ENCODE measurements around the gene BTBD16. TPM values are rescaled to one million over a fixed set of nuclear protein-coding genes. Genes with fewer than 3 reads are reported as not detected.

The BTBD16 gene
- polyA plus RNA-seq, 3 donors = not detected

DNA sequence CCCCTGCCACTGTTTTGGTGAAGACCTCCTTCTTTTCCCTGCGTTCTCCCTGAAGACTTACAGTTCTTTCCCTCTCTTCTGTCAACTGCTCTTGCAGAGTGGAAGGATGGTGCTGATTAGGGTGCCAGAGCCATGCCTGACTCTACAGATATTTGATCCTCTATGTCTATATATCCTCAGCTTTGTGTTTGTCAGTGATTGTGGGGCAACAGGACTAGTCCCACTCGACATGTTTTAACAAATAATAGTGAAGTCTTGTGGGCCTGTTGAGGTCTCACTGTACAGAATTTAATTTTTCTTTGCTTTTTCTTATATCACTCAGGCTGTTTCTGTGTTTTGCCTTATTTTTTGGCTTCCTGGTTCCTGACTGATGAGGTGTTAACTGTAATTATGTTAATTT is 108.4 kb downstream of the BTBD16 start:
- Histone ChIP-seq H3K4me3 (replicated peaks in 1 of 3; ENCODE audit: low read depth in 2 of 3, low read length in 3 of 3) (no peak overlapping the region), H3K79me2 (ENCODE audit: insufficient read depth, low read length) (no peaks in the 10 kb centered on the region), H2AFZ (ENCODE audit: insufficient read depth, low read depth, low read length, poor library complexity, severe bottlenecking) (no peak overlapping the region), H3K4me2 (replicated peaks; ENCODE audit: extremely low read depth, low read length, poor library complexity, severe bottlenecking) (no peak overlapping the region), H3K27ac (ENCODE audit: low read depth in 1 of 2, low read length in 2 of 2) (no peak overlapping the region), H3K4me1 (ENCODE audit: control insufficient read depth in 1 of 2, insufficient read depth in 2 of 2, low read length in 2 of 2) (peaks cover 6 to 12% of the 10 kb centered on the region in 2 donors), H3K36me3 (replicated peaks in 1 of 2; ENCODE audit: control insufficient read depth in 1 of 2, insufficient read depth in 2 of 2, low read length in 2 of 2) (no peaks in the 10 kb centered on the region), H4K20me1 (ENCODE audit: insufficient read depth, low read length) (peaks cover 4% of the 10 kb centered on the region), H3K9ac (ENCODE audit: insufficient read depth, low read length, poor library complexity, severe bottlenecking) (no peak overlapping the region), H3K27me3 (ENCODE audit: control insufficient read depth in 2 of 2, insufficient read depth in 2 of 2, low read length in 2 of 2) (peaks cover 23 to 30% of the 10 kb centered on the region in 2 donors), H3K9me3 (replicated peaks in 1 of 2; ENCODE audit: control insufficient read depth in 1 of 2, insufficient read depth in 1 of 2, low read length in 2 of 2) (no peaks in the 10 kb centered on the region)
- H3K36me3 Mint-ChIP-seq = peaks cover 0 to 17% of the 10 kb centered on the region in 2 donors
- no peak overlapping the region for H3K4me3 Mint-ChIP-seq
- peaks cover 1 to 10% (median 6%) of the 10 kb centered on the region in 7 donors for H3K9me3 Mint-ChIP-seq
- H3K27ac Mint-ChIP-seq = no peak overlapping the region
- intact Hi-C loops (cut with micrococcal nuclease) = no loop called here
- WGBS (ENCODE audit: insufficient coverage) = no CpG with 5 or more reads among the region's 2 CpGs
- TF ChIP-seq, protein P1, sequence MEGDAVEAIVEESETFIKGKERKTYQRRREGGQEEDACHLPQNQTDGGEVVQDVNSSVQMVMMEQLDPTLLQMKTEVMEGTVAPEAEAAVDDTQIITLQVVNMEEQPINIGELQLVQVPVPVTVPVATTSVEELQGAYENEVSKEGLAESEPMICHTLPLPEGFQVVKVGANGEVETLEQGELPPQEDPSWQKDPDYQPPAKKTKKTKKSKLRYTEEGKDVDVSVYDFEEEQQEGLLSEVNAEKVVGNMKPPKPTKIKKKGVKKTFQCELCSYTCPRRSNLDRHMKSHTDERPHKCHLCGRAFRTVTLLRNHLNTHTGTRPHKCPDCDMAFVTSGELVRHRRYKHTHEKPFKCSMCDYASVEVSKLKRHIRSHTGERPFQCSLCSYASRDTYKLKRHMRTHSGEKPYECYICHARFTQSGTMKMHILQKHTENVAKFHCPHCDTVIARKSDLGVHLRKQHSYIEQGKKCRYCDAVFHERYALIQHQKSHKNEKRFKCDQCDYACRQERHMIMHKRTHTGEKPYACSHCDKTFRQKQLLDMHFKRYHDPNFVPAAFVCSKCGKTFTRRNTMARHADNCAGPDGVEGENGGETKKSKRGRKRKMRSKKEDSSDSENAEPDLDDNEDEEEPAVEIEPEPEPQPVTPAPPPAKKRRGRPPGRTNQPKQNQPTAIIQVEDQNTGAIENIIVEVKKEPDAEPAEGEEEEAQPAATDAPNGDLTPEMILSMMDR (IDR thresholded peaks at IDR 0.05) = no peak
- no peak for DNase-seq
- peaks cover 9% of the 10 kb centered on the region for H3K4me1 Mint-ChIP-seq
- H3K27me3 Mint-ChIP-seq (ENCODE audit: low read depth in 3 of 3) = peaks cover 13 to 23% (median 21%) of the 10 kb centered on the region in 3 donors

DNA sequence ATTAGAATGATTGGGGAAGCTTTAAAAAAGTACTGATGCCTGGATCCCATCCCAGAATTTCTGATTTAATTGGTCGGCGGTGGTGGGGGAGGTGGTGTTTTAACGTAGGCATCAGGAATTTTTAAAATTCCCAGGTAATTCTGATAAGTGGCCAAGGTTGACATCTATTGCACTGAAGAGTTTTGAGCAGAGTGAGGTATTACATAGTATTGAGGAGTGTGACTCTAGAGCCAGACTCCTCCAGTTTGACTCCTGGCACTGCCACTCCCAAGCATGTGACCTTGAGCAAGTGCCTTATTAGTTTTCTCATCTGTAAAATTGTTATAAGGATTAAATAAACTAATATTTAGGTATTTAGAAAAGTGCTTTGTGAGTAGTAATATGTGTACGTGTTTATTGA is 109.6 kb downstream of the BTBD16 start:
- Histone ChIP-seq H3K4me1 (ENCODE audit: control insufficient read depth in 1 of 2, insufficient read depth in 2 of 2, low read length in 2 of 2) (peaks cover 0 to 2% of the 10 kb centered on the region in 2 donors), H2AFZ (ENCODE audit: insufficient read depth, low read depth, low read length, poor library complexity, severe bottlenecking) (no peak overlapping the region), H3K4me2 (replicated peaks; ENCODE audit: extremely low read depth, low read length, poor library complexity, severe bottlenecking) (no peak overlapping the region), H3K27ac (ENCODE audit: low read depth in 1 of 2, low read length in 2 of 2) (no peak overlapping the region), H3K9ac (ENCODE audit: insufficient read depth, low read length, poor library complexity, severe bottlenecking) (no peak overlapping the region), H4K20me1 (ENCODE audit: insufficient read depth, low read length) (peaks cover 4% of the 10 kb centered on the region), H3K4me3 (replicated peaks in 1 of 3; ENCODE audit: low read depth in 2 of 3, low read length in 3 of 3) (no peak overlapping the region), H3K79me2 (ENCODE audit: insufficient read depth, low read length) (no peaks in the 10 kb centered on the region), H3K27me3 (ENCODE audit: control insufficient read depth in 2 of 2, insufficient read depth in 2 of 2, low read length in 2 of 2) (peaks cover 19 to 23% of the 10 kb centered on the region in 2 donors), H3K9me3 (replicated peaks in 1 of 2; ENCODE audit: control insufficient read depth in 1 of 2, insufficient read depth in 1 of 2, low read length in 2 of 2) (no peaks in the 10 kb centered on the region), H3K36me3 (replicated peaks in 1 of 2; ENCODE audit: control insufficient read depth in 1 of 2, insufficient read depth in 2 of 2, low read length in 2 of 2) (no peaks in the 10 kb centered on the region)
- Mint-ChIP-seq H3K27ac (no peak overlapping the region), H3K9me3 (peaks cover 1 to 10% (median 5%) of the 10 kb centered on the region in 7 donors), H3K36me3 (peaks cover 0 to 11% of the 10 kb centered on the region in 2 donors), H3K4me1 (peaks cover 3% of the 10 kb centered on the region), H3K27me3 (ENCODE audit: low read depth in 3 of 3) (peaks cover 7 to 17% (median 15%) of the 10 kb centered on the region in 3 donors), H3K4me3 (no peak overlapping the region)
- 100% methylated on average over 1 of the region's 4 CpGs for WGBS (ENCODE audit: insufficient coverage)
- intact Hi-C loops (cut with micrococcal nuclease) = no loop called here
- DNase-seq = no peak
- TF ChIP-seq, protein P1 (IDR thresholded peaks at IDR 0.05) = no peak
